IMR-90 (cell line): ENCODE data around the gene SOX6. TPM values are rescaled to one million over a fixed set of nuclear protein-coding genes. Genes with fewer than 3 reads are reported as not detected.

Source experiments
- ATAC-seq: fragments of 200-7000 bp; cut with Tn5 transposase; 2 replicates; pipeline ENCODE4 v1.9.1; 2020; ENCODE audit warnings: low read depth, mild to moderate bottlenecking, moderate library complexity
- BruUV-seq: library from RNA; stranded (reverse); fragments of 400-500 nt; replicated peaks from 2 replicates; lab custom pipeline; 2021; lab: Mats Ljungman, UMichigan
- CTCF ChIA-PET: fragments of 300-600 bp; formaldehyde crosslinking; extraction: SDS; loops from one replicate; lab custom pipeline; 2021; ENCODE audit warnings: antibody characterized with exemption; lab: Yijun Ruan, JAX
- POLR2A ChIA-PET: fragments of 300-600 bp; sonication (Branson Sonifier 250); formaldehyde crosslinking; loops from one replicate; lab custom pipeline; 2022; ENCODE audit warnings: antibody characterized with exemption; ENCODE audit not compliant: unreplicated experiment; lab: Charles Lee
- DNase-seq: peaks from one replicate; pipeline ENCODE4 v3.0.0; 2013
- H2AFZ ChIP-seq: replicated peaks from 2 replicates; pipeline ENCODE3; 2013; ENCODE audit warnings: low read length, mild to moderate bottlenecking; ENCODE audit not compliant: poor library complexity
- H2AK5ac ChIP-seq: 2 replicates; pipeline ENCODE4 v1.6.1; 2013; ENCODE audit warnings: low read depth, low read length, inconsistent platforms
- H2AK9ac ChIP-seq: replicated peaks from 2 replicates; pipeline ENCODE3; 2013; ENCODE audit warnings: mild to moderate bottlenecking, low read depth, low read length, moderate library complexity; ENCODE audit not compliant: poor library complexity
- H2BK120ac ChIP-seq: 2 replicates; pipeline ENCODE4 v1.6.1; 2013; ENCODE audit warnings: low read depth, low read length, inconsistent platforms
- H2BK15ac ChIP-seq: 3 replicates; pipeline ENCODE4 v1.6.1; 2013; ENCODE audit warnings: low read depth, low read length, inconsistent platforms
- H2BK20ac ChIP-seq: 2 replicates; pipeline ENCODE4 v1.6.1; 2013; ENCODE audit warnings: low read depth, mild to moderate bottlenecking, inconsistent platforms, low read length, moderate library complexity
- H2BK5ac ChIP-seq: 2 replicates; pipeline ENCODE4 v1.6.1; 2013; ENCODE audit warnings: mild to moderate bottlenecking, low read depth, low read length, inconsistent platforms; ENCODE audit not compliant: poor library complexity, severe bottlenecking
- H3K14ac ChIP-seq: replicated peaks from 2 replicates; pipeline ENCODE4 v1.6.1; 2013; ENCODE audit warnings: low read depth, low read length, inconsistent platforms
- H3K18ac ChIP-seq: 2 replicates; pipeline ENCODE4 v1.6.1; 2013; ENCODE audit warnings: low read depth, low read length, control low read depth
- H3K23ac ChIP-seq: 2 replicates; pipeline ENCODE4 v1.6.1; 2013; ENCODE audit warnings: low read depth, low read length, inconsistent platforms
- H3K27ac ChIP-seq: 2 replicates; pipeline ENCODE4 v1.5.1; 2013; ENCODE audit warnings: mild to moderate bottlenecking, control low read depth, low read length; ENCODE audit not compliant: insufficient read depth
- H3K27me3 ChIP-seq: 2 replicates; pipeline ENCODE4 v1.6.1; 2013; ENCODE audit warnings: low read length; ENCODE audit not compliant: control insufficient read depth, insufficient read depth
- H3K36me3 ChIP-seq: 2 replicates; pipeline ENCODE4 v1.6.1; 2013; ENCODE audit warnings: low read length, mixed read lengths; ENCODE audit not compliant: control insufficient read depth, insufficient read depth
- H3K4ac ChIP-seq: 2 replicates; pipeline ENCODE4 v1.6.1; 2013; ENCODE audit warnings: low read depth, low read length, inconsistent platforms
- H3K4me1 ChIP-seq: 2 replicates; pipeline ENCODE4 v1.6.1; 2013; ENCODE audit warnings: low read length, mixed read lengths; ENCODE audit not compliant: control insufficient read depth, insufficient read depth
- H3K4me2 ChIP-seq: 2 replicates; pipeline ENCODE4 v1.6.1; 2013; ENCODE audit warnings: low read depth, mild to moderate bottlenecking, control low read depth, low read length, moderate library complexity
- H3K4me3 ChIP-seq: 2 replicates; pipeline ENCODE4 v1.5.1; 2013; ENCODE audit warnings: low read depth, mild to moderate bottlenecking, control low read depth, low read length, moderate library complexity; ENCODE audit not compliant: insufficient read depth
- H3K56ac ChIP-seq: 2 replicates; pipeline ENCODE4 v1.6.1; 2013; ENCODE audit warnings: low read length, inconsistent platforms; ENCODE audit not compliant: insufficient read depth; ENCODE audit errors: extremely low read depth
- H3K79me1 ChIP-seq, 2 experiments: 2 replicates each; pipeline ENCODE4 v1.6.1; 2013; ENCODE audit warnings: low read length in 2 of 2, inconsistent platforms in 1 of 2, low read depth in 1 of 2
- H3K9ac ChIP-seq: 2 replicates; pipeline ENCODE4 v1.6.1; 2013; ENCODE audit warnings: low read depth, low read length, control low read depth
- H3K9me1 ChIP-seq: 2 replicates; pipeline ENCODE4 v1.6.1; 2013; ENCODE audit warnings: low read length, inconsistent platforms; ENCODE audit not compliant: insufficient read depth
- H3K9me3 ChIP-seq: 2 replicates; pipeline ENCODE4 v1.6.1; 2013; ENCODE audit warnings: low read length; ENCODE audit not compliant: control insufficient read depth, insufficient read depth
- H4K20me1 ChIP-seq: 2 replicates; pipeline ENCODE4 v1.6.1; 2013; ENCODE audit warnings: low read length, inconsistent platforms; ENCODE audit not compliant: insufficient read depth
- H4K5ac ChIP-seq: 2 replicates; pipeline ENCODE4 v1.6.1; 2013; ENCODE audit warnings: mild to moderate bottlenecking, low read depth, low read length, control low read depth
- H4K8ac ChIP-seq, 2 experiments: 2 replicates each; pipeline ENCODE4 v1.6.1; 2013; ENCODE audit warnings: low read depth in 2 of 2, low read length in 2 of 2, control low read depth in 1 of 2, inconsistent platforms in 1 of 2
- H4K91ac ChIP-seq: 2 replicates; pipeline ENCODE4 v1.6.1; 2013; ENCODE audit warnings: low read depth, low read length, inconsistent platforms; ENCODE audit not compliant: insufficient read depth
- FOS ChIP-seq: fragments of 150-350 bp; IDR thresholded peaks from 2 replicates; pipeline ENCODE4 v1.6.1; 2016; ENCODE audit warnings: low read depth, low read length
- RAD21 ChIP-seq: IDR thresholded peaks from 2 replicates; pipeline ENCODE4 v1.6.1; 2012; ENCODE audit warnings: low read length, improper control_type of control experiment
- RCOR1 ChIP-seq: IDR thresholded peaks from 2 replicates; pipeline ENCODE4 v1.6.1; 2012; ENCODE audit warnings: mild to moderate bottlenecking, low read length, improper control_type of control experiment; ENCODE audit not compliant: insufficient replicate concordance
- USF2 ChIP-seq: fragments of 150-350 bp; IDR thresholded peaks from 2 replicates; pipeline ENCODE4 v1.6.1; 2017; ENCODE audit warnings: mild to moderate bottlenecking, antibody characterized with exemption, low read length, low read depth
- WGBS, 2 experiments: methylation state at CpG; one replicate each; pipeline versions ENCODE4 v1.1.5 to v1.1.7; 2013; ENCODE audit warnings: missing lambda C conversion rate in 2 of 2; ENCODE audit not compliant: insufficient read length in 1 of 2; ENCODE audit errors: extremely low coverage in 2 of 2; 5-methylcytosine and 5-hydroxymethylcytosine counted together
- dilution Hi-C: fragments of 300-500 bp; cut with HindIII; formaldehyde crosslinking; loops from one replicate; pipeline ENCODE4 v1.14.3; 2018; ENCODE audit warnings: low sequenced_read_pairs; ENCODE audit not compliant: unreplicated experiment
- in situ Hi-C: fragments of 300-500 bp; cut with MboI; formaldehyde crosslinking; loops from 3 replicates; pipeline ENCODE4 v1.14.3; 2019; ENCODE audit warnings: low sequenced_read_pairs, inconsistent platforms, mixed read lengths
- intact Hi-C: fragments of 100-400 bp; cut with micrococcal nuclease; formaldehyde crosslinking; loops from 2 replicates; pipeline ENCODE4 v1.10.0; 2022
- polyA plus RNA-seq, 3 experiments: library from polyadenylated mRNA; depleted of rRNA; stranded (reverse); fragments of >200 nt; gene quantifications; 2 replicates each; pipeline ENCODE4 v1.2.3, GENCODE V29; 2012; ENCODE audit warnings: low replicate concordance in 1 of 3
- total RNA-seq: library from RNA; depleted of rRNA; stranded (reverse); fragments of >200 nt; gene quantifications from 2 replicates; pipeline ENCODE4 v1.2.3, GENCODE V29; 2012

SOX6 gene
- total and polyA plus RNA-seq, 2 of the 4 experiments (the other 2 are of a cell fraction): 1.7 to 7.7 TPM

GRCh38 chr11:16291729-16292128, 64.6 kb downstream of the SOX6 start:
- DNase-seq: no peak
- ChIA-PET CTCF (no interaction called here), POLR2A (no interaction called here)
- no peak overlapping the region for H2BK5ac ChIP-seq
- peaks cover 2% of the 10 kb centered on the region; the same call in 1 of the 2 replicates for H3K9me1 ChIP-seq
- no peak overlapping the region for H3K4ac ChIP-seq
- no peak overlapping the region for H3K14ac ChIP-seq
- no peak overlapping the region for H4K8ac ChIP-seq
- no peak overlapping the region for H2AFZ ChIP-seq
- intact Hi-C loops (no loop called here), in situ Hi-C loops (no loop called here), dilution Hi-C loops (no loop called here)
- H3K79me1 ChIP-seq: 0 out of 4 replicates have a peak, but pooled peaks cover 0 to 3% of the 10 kb centered on the region in 2 experiments
- H2AK5ac ChIP-seq: no peak overlapping the region
- H2BK20ac ChIP-seq: no peak overlapping the region
- no peaks in the 10 kb centered on the region for H3K36me3 ChIP-seq
- H2BK120ac ChIP-seq: no peak overlapping the region
- ATAC-seq: no peak
- no peak overlapping the region for H2AK9ac ChIP-seq
- BruUV-seq: no TSS peak
- no peak overlapping the region for H3K18ac ChIP-seq
- no CpG with 5 or more reads among the region's 1 CpG for WGBS, 2 experiments
- peaks cover 7% of the 10 kb centered on the region for H3K4me1 ChIP-seq
- TF ChIP-seq USF2 (no peak), RAD21 (no peak), FOS (no peak), RCOR1 (no peak)
- no peaks in the 10 kb centered on the region for H3K9me3 ChIP-seq
- H4K20me1 ChIP-seq: no peaks in the 10 kb centered on the region
- H2BK15ac ChIP-seq: no peak overlapping the region
- H3K23ac ChIP-seq: no peak overlapping the region
- no peak overlapping the region for H3K9ac ChIP-seq
- H3K27ac ChIP-seq: no peak overlapping the region
- H3K4me3 ChIP-seq: no peak overlapping the region
- no peak overlapping the region for H4K91ac ChIP-seq
- no peaks in the 10 kb centered on the region for H3K27me3 ChIP-seq
- no peak overlapping the region for H3K56ac ChIP-seq
- H4K5ac ChIP-seq: no peak overlapping the region
- no peak overlapping the region for H3K4me2 ChIP-seq
